Activated CD4-positive, alpha-beta T cell treated with anti-CD3 and anti-CD28 coated beads for 36 hours (primary cell): ENCODE data around the gene RNU1-3. TPM values are rescaled to one million over a fixed set of nuclear protein-coding genes. Genes with fewer than 3 reads are reported as not detected.

Experiments used
- total RNA-seq, 2 experiments: library from RNA; stranded (reverse); gene quantifications; one replicate each; pipeline ENCODE4 v1.2.3, GENCODE V29; 2021

Gene RNU1-3
- total RNA-seq, 2 experiments from 2014 or later, result 1,573 to 2,291 TPM

Other genes with a start within 250 kb of the RNU1-3 start
- gene SPATA21, start 229.5 kb downstream of the RNU1-3 start, total RNA-seq, result not detected
- gene NECAP2, start 226.2 kb downstream of the RNU1-3 start, total RNA-seq, result 10 to 100 TPM; 46.5 to 54.2 TPM
- gene RNU1-1, start 152.7 kb downstream of the RNU1-3 start, total RNA-seq, result 1,000 to 10,000 TPM; 1,573 to 2,291 TPM
- gene NBPF1, start 53.4 kb downstream of the RNU1-3 start, total RNA-seq, result 1 to 10 TPM; 5.8 to 6.2 TPM
- gene RNU1-4, start 73.6 kb upstream of the RNU1-3 start, total RNA-seq, result 1,000 to 10,000 TPM; 1,573 to 2,291 TPM
- 1,000 to 10,000 TPM; 1,573 to 2,291 TPM for gene RNU1-2, start 229.0 kb upstream of the RNU1-3 start, total RNA-seq